ENCODE results near the gene ELANE. TPM values are rescaled to one million over a fixed set of nuclear protein-coding genes. Genes with fewer than 3 reads are reported as not detected.

The ELANE gene
- polyA plus RNA-seq, 1 experiment: not detected

GRCh38 chr19:868458-869244 lies 16.5 kb downstream of the ELANE start:
- no peak overlapping the region for H3K4me3 ChIP-seq (ENCODE audit: low read depth, low read length)
- TF ChIP-seq CTCF (IDR thresholded peaks at IDR 0.05; ENCODE audit: low read depth, low read length): no peak
- ChIA-PET CTCF (no interaction called here), POLR2A (no interaction called here)
- H3K27me3 ChIP-seq (ENCODE audit: control insufficient read depth, insufficient read depth, low read length): no peaks in the 10 kb centered on the region
- peak overlapping the region; percentile 94 for H3K27ac ChIP-seq (ENCODE audit: low read depth, low read length)
- DNase-seq (ENCODE audit: low read depth, low spot score): no peak
- H3K9me3 ChIP-seq (ENCODE audit: control insufficient read depth, insufficient read depth, low read length): peaks cover 5% of the 10 kb centered on the region; the same call in 1 of the 2 replicates

- H3K27me3 ChIP-seq (ENCODE audit: control insufficient read depth, insufficient read depth, low read length): no peaks in the 10 kb centered on the region
- TF ChIP-seq CTCF (IDR thresholded peaks at IDR 0.05; ENCODE audit: low read depth, low read length): no peak
- POLR2A ChIA-PET: no interaction called here
- peaks cover 5% of the 10 kb centered on the region; the same call in 1 of the 2 replicates for H3K9me3 ChIP-seq (ENCODE audit: control insufficient read depth, insufficient read depth, low read length)
- peak overlapping the region; percentile 94 for H3K27ac ChIP-seq (ENCODE audit: low read depth, low read length)
- DNase-seq (ENCODE audit: low read depth, low spot score): peak; percentile 90
- CTCF ChIA-PET: no interaction called here
- no peak overlapping the region for H3K4me3 ChIP-seq (ENCODE audit: low read depth, low read length)
These were observed 17.4 kb downstream of the ELANE start for GRCh38 chr19:869245-870177.

- no peak for TF ChIP-seq CTCF (IDR thresholded peaks at IDR 0.05; ENCODE audit: low read depth, low read length)
- no peak overlapping the region for H3K4me3 ChIP-seq (ENCODE audit: low read depth, low read length)
- H3K27me3 ChIP-seq (ENCODE audit: control insufficient read depth, insufficient read depth, low read length): no peaks in the 10 kb centered on the region
- H3K9me3 ChIP-seq (ENCODE audit: control insufficient read depth, insufficient read depth, low read length): peaks cover 7% of the 10 kb centered on the region; the same call in 1 of the 2 replicates
- POLR2A ChIA-PET: no interaction called here
- CTCF ChIA-PET: no interaction called here
- no peak for DNase-seq (ENCODE audit: low read depth, low spot score)
- H3K27ac ChIP-seq (ENCODE audit: low read depth, low read length): peak overlapping the region; percentile 94
These were observed 18.2 kb downstream of the ELANE start for GRCh38 chr19:870314-870713.

GRCh38 chr19:870963-871401 lies 18.9 kb downstream of the ELANE start:
- POLR2A ChIA-PET: interaction anchor here (0.5 kb wide), 1 partner anchor 113 kb away, joined by 4 read pairs; the partner anchor contains the start of gene WDR18
- Histone ChIP-seq H3K27me3 (ENCODE audit: control insufficient read depth, insufficient read depth, low read length) (no peaks in the 10 kb centered on the region), H3K4me3 (ENCODE audit: low read depth, low read length) (no peak overlapping the region), H3K9me3 (ENCODE audit: control insufficient read depth, insufficient read depth, low read length) (peaks cover 9% of the 10 kb centered on the region; the same call in 1 of the 2 replicates), H3K27ac (ENCODE audit: low read depth, low read length) (no peak overlapping the region)
- no peak for DNase-seq (ENCODE audit: low read depth, low spot score)
- CTCF ChIA-PET: no interaction called here
- TF ChIP-seq CTCF (IDR thresholded peaks at IDR 0.05; ENCODE audit: low read depth, low read length): no peak
